GM18873 (cell line): ENCODE data around the gene PSME1.

Source experiments
- ATAC-seq: cut with Tn5 transposase; IDR thresholded peaks from one replicate; pipeline ENCODE4 v1.9.1; 2021; ENCODE audit warnings: mild to moderate bottlenecking, moderate library complexity, moderate number of reproducible peaks; ENCODE audit not compliant: unreplicated experiment, low FRiP score

PSME1 gene

GRCh38 chr14:24143511-24143910, 7.5 kb downstream of the PSME1 start:
- no peak for ATAC-seq

GRCh38 chr14:24144451-24144850, 8.5 kb downstream of the PSME1 start:
- ATAC-seq = no peak

- no peak for ATAC-seq
Measured at GRCh38 chr14:24145219-24145618, 9.2 kb downstream of the PSME1 start.

- ATAC-seq = no peak
Measured at GRCh38 chr14:24145690-24146452, 9.9 kb downstream of the PSME1 start.

- peak; percentile 50 for ATAC-seq
Measured at GRCh38 chr14:24146453-24146977, 10.5 kb downstream of the PSME1 start, which contains the start of gene PSME2. Gene PSME2, minus strand, starts transcription at chr14:24146610. Its CDS starts 29 bp downstream, at chr14:24146581.

GRCh38 chr14:24146978-24147760, 11.2 kb downstream of the PSME1 start, which contains the start of gene RNF31:
Gene RNF31, plus strand, starts transcription at chr14:24147498. Its CDS starts 201 bp downstream, at chr14:24147699.
- ATAC-seq = peak; percentile 83

- ATAC-seq = no peak
Measured at GRCh38 chr14:24147761-24148428, 11.9 kb downstream of the PSME1 start.

- no peak for ATAC-seq
Measured at GRCh38 chr14:24149302-24149969, 13.4 kb downstream of the PSME1 start.

GRCh38 chr14:24150061-24150460, 14.1 kb downstream of the PSME1 start:
- ATAC-seq = no peak

GRCh38 chr14:24150567-24150966, 14.6 kb downstream of the PSME1 start:
- no peak for ATAC-seq

- ATAC-seq = no peak
Measured at GRCh38 chr14:24150993-24151392, 15.0 kb downstream of the PSME1 start.

- ATAC-seq = no peak
Measured at GRCh38 chr14:24151404-24152080, 15.5 kb downstream of the PSME1 start.

- no peak for ATAC-seq
Measured at GRCh38 chr14:24155100-24155499, 19.1 kb downstream of the PSME1 start.

- no peak for ATAC-seq
Measured at GRCh38 chr14:24156840-24157239, 20.8 kb downstream of the PSME1 start.

- no peak for ATAC-seq
Measured at GRCh38 chr14:24157331-24157730, 21.3 kb downstream of the PSME1 start.

GRCh38 chr14:24159777-24160498, 23.9 kb downstream of the PSME1 start:
- no peak for ATAC-seq

GRCh38 chr14:24160499-24160849, 24.5 kb downstream of the PSME1 start:
- peak; percentile 3 for ATAC-seq

- ATAC-seq = peak; percentile 66
Measured at GRCh38 chr14:24160850-24161804, 25.1 kb downstream of the PSME1 start, which contains the start of gene IRF9. Gene IRF9, plus strand, starts transcription at chr14:24161265. Its CDS starts 880 bp downstream, at chr14:24162145.
